Lower lobe of right lung (tissue), 1 donor: ENCODE data around the gene CEACAM20. TPM values are rescaled to one million over a fixed set of nuclear protein-coding genes. Genes with fewer than 3 reads are reported as not detected.

ENCODE experiments used
- total RNA-seq: library from RNA; stranded (reverse); fragmentation: NEBNext Ultra II Directional; extraction: Animal tissue kit (Norgen Biotek cat#: 25700); gene quantifications from one replicate; pipeline ENCODE4 v1.2.1, GENCODE V29; 2021
- donor health status: DM: no; HTN: yes; CAD: no; lungs with severe emphysema.

Gene CEACAM20
- total RNA-seq, 1 donor from 2014 or later, result 0.30 TPM

Other genes starting within 250 kb of the CEACAM20 start
- 6.5 TPM for gene ZNF235, start 224.7 kb downstream of the CEACAM20 start, total RNA-seq
- 4.8 TPM for gene ZNF112, start 173.0 kb downstream of the CEACAM20 start, total RNA-seq
- gene ZNF285, start 128.1 kb downstream of the CEACAM20 start, total RNA-seq, result 1.1 TPM
- gene ZNF229, start 81.2 kb downstream of the CEACAM20 start, total RNA-seq, result 2.8 TPM
- gene ZNF180, start 29.2 kb downstream of the CEACAM20 start, total RNA-seq, result 8.4 TPM
- gene IGSF23, start 83.9 kb upstream of the CEACAM20 start, total RNA-seq, result not detected
- 35.0 TPM for gene PVR, start 114.2 kb upstream of the CEACAM20 start, total RNA-seq
- 7.7 TPM for gene CEACAM19, start 141.8 kb upstream of the CEACAM20 start, total RNA-seq
- not detected for gene CEACAM16, start 169.5 kb upstream of the CEACAM20 start, total RNA-seq
- 41.0 TPM for gene BCL3, start 219.0 kb upstream of the CEACAM20 start, total RNA-seq
- gene CBLC, start 248.2 kb upstream of the CEACAM20 start, total RNA-seq, result 2.3 TPM